Measurements from ENCODE around the gene SMAD7.
A peak's percentile ranks its signal among the peaks of the same experiment; 100 is the strongest.

SMAD7 gene

GRCh38 chr18:48914581-48915251 lies 36.0 kb downstream of the SMAD7 start:
- DNase-seq (ENCODE audit: low spot score): no peak

- no peak for DNase-seq (ENCODE audit: low spot score)
Measured at GRCh38 chr18:48913775-48914174, 37.0 kb downstream of the SMAD7 start.

- DNase-seq (ENCODE audit: low spot score): no peak
Measured at GRCh38 chr18:48913201-48913600, 37.6 kb downstream of the SMAD7 start.

GRCh38 chr18:48910972-48911545 lies 39.7 kb downstream of the SMAD7 start:
- DNase-seq (ENCODE audit: low spot score): no peak

- DNase-seq (ENCODE audit: low spot score): no peak
Measured at GRCh38 chr18:48909721-48910120, 41.0 kb downstream of the SMAD7 start.

GRCh38 chr18:48908916-48909315 lies 41.8 kb downstream of the SMAD7 start:
- DNase-seq (ENCODE audit: low spot score): no peak

GRCh38 chr18:48905513-48905912 lies 45.3 kb downstream of the SMAD7 start:
- no peak for DNase-seq (ENCODE audit: low spot score)

- no peak for DNase-seq (ENCODE audit: low spot score)
Measured at GRCh38 chr18:48904847-48905394, 45.8 kb downstream of the SMAD7 start.

GRCh38 chr18:48904091-48904490 lies 46.7 kb downstream of the SMAD7 start:
- no peak for DNase-seq (ENCODE audit: low spot score)

GRCh38 chr18:48902856-48903601 lies 47.7 kb downstream of the SMAD7 start:
- no peak for DNase-seq (ENCODE audit: low spot score)

- no peak for DNase-seq (ENCODE audit: low spot score)
Measured at GRCh38 chr18:48902023-48902855, 48.5 kb downstream of the SMAD7 start.

GRCh38 chr18:48901145-48902022 lies 49.4 kb downstream of the SMAD7 start:
- no peak for DNase-seq (ENCODE audit: low spot score)

- no peak for DNase-seq (ENCODE audit: low spot score)
Measured at GRCh38 chr18:48900469-48900868, 50.3 kb downstream of the SMAD7 start.

- no peak for DNase-seq (ENCODE audit: low spot score)
Measured at GRCh38 chr18:48899558-48900174, 51.1 kb downstream of the SMAD7 start.

- no peak for DNase-seq (ENCODE audit: low spot score)
Measured at GRCh38 chr18:48898521-48898920, 52.2 kb downstream of the SMAD7 start.

- DNase-seq (ENCODE audit: low spot score): no peak
Measured at GRCh38 chr18:48897531-48897930, 53.2 kb downstream of the SMAD7 start.

- peak; percentile 21 for DNase-seq (ENCODE audit: low spot score)
Measured at GRCh38 chr18:48896875-48897511, 53.8 kb downstream of the SMAD7 start.

GRCh38 chr18:48896326-48896874 lies 54.4 kb downstream of the SMAD7 start:
- DNase-seq (ENCODE audit: low spot score): no peak

- no peak for DNase-seq (ENCODE audit: low spot score)
Measured at GRCh38 chr18:48894799-48895346, 55.9 kb downstream of the SMAD7 start.

Data from germinal center (tissue), 1 donor.